ENCODE data around the gene AQP1. TPM values are rescaled to one million over a fixed set of nuclear protein-coding genes. Genes with fewer than 3 reads are reported as not detected.

Gene AQP1
- total and polyA plus RNA-seq, 2 of the 8 experiments (the other 6 are each of a cell fraction or from before 2014, with no cell fraction given), result 0.18 to 0.19 TPM

DNA sequence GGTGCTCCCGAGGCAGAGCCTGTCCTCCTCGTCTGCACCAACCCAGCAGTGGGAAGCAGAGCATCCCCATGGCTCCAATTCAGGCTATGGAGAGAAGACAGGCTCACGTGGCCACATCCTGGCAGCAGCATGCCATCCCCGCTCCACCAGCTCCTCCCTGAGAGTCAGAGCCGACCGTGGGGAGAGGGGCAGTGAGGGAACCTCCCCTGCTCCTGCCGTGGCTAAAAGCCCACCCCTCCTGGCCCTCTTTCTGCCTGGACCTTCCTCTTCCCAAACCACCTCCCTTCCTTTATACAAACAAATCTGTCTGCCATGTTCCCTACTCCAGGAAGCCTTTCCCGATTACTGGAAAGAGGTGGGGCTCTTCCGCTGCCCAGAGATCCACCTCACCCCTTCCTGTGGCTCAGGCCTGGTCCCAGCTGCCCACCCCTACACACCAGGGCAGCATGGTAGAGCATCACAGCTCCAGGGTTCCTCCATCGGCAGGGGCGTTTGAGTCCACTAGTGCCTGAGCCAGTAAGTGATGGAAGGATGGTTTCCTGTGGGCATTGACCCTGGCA is 10.8 kb upstream of the AQP1 start:
- H3K27ac ChIP-seq (ENCODE audit: low read depth, low read length), result no peak overlapping the region
- POLR2A ChIA-PET (ENCODE audit: partially characterized antibody), result no interaction called here
- no peak for TF ChIP-seq CHD1 (IDR thresholded peaks at IDR 0.05; ENCODE audit: low read depth, low read length)
- no peak for TF ChIP-seq NRF1 (IDR thresholded peaks at IDR 0.05; ENCODE audit: low read depth, low read length)
- TF ChIP-seq SP4 (IDR thresholded peaks at IDR 0.05; ENCODE audit: low read length), result no peak
- no peak for TF ChIP-seq BCL11A (IDR thresholded peaks at IDR 0.05; ENCODE audit: low read depth in 2 of 2, low read length in 2 of 2)
- no peak for TF ChIP-seq CREB1 (IDR thresholded peaks at IDR 0.05)
- TF ChIP-seq NANOG (IDR thresholded peaks at IDR 0.05; ENCODE audit: insufficient read depth, low read depth, low read length, poor library complexity, severe bottlenecking), result no peak
- no peak for TF ChIP-seq TEAD4 (IDR thresholded peaks at IDR 0.05; ENCODE audit: low read depth, low read length)
- TF ChIP-seq MAFK (IDR thresholded peaks at IDR 0.05; ENCODE audit: low read depth, low read length), result no peak
- TF ChIP-seq SP1 (IDR thresholded peaks at IDR 0.05; ENCODE audit: low read depth, low read length), result no peak
- TF ChIP-seq KDM5A (IDR thresholded peaks at IDR 0.05; ENCODE audit: low read length), result no peak
- no peak for TF ChIP-seq TCF12 (IDR thresholded peaks at IDR 0.05; ENCODE audit: low read depth, low read length)
- TF ChIP-seq SIN3A (conservative IDR thresholded peaks at IDR 0.05 in 1 of 2, IDR thresholded peaks at IDR 0.05 in 1 of 2; ENCODE audit: low read depth in 1 of 2, low read length in 2 of 2), result no peak
- TF ChIP-seq, protein P1, sequence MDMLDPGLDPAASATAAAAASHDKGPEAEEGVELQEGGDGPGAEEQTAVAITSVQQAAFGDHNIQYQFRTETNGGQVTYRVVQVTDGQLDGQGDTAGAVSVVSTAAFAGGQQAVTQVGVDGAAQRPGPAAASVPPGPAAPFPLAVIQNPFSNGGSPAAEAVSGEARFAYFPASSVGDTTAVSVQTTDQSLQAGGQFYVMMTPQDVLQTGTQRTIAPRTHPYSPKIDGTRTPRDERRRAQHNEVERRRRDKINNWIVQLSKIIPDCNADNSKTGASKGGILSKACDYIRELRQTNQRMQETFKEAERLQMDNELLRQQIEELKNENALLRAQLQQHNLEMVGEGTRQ (IDR thresholded peaks at IDR 0.05; ENCODE audit: low read length), result no peak
- TF ChIP-seq FOSL1 (IDR thresholded peaks at IDR 0.05; ENCODE audit: insufficient read depth, low read depth, low read length), result no peak

More for the DNA sequence above, 10.8 kb upstream of the AQP1 start:
- Histone ChIP-seq H2AK5ac (ENCODE audit: low read depth, low read length) (no peak overlapping the region), H3K4me2 (ENCODE audit: insufficient read depth in 1 of 2, low read depth in 2 of 2, low read length in 2 of 2) (no peak overlapping the region), H4K5ac (ENCODE audit: insufficient read length, low read depth, low read length) (no peak overlapping the region), H4K8ac (ENCODE audit: extremely low read depth, insufficient read depth, low read length) (no peak overlapping the region), H3K4me1 (replicated peaks in 1 of 4; ENCODE audit: control insufficient read depth in 3 of 4, insufficient read depth in 4 of 4, low read length in 3 of 4) (no peaks in the 10 kb centered on the region; a peak in 1 of 7 replicates), H4K91ac (replicated peaks; ENCODE audit: insufficient read length, low read length) (no peak overlapping the region), H3K9me3 (ENCODE audit: insufficient read depth in 2 of 2, low read depth in 1 of 2, low read length in 1 of 2) (no peaks in the 10 kb centered on the region), H2BK5ac (ENCODE audit: low read depth, low read length) (no peak overlapping the region), H3K14ac (ENCODE audit: insufficient read length) (no peak overlapping the region), H3K79me1 (ENCODE audit: low read depth, low read length) (no peaks in the 10 kb centered on the region), H3K27me3 (replicated peaks in 1 of 4; ENCODE audit: control insufficient read depth in 3 of 4, extremely low read depth in 1 of 4, insufficient read depth in 3 of 4, low read length in 3 of 4) (no peaks in the 10 kb centered on the region; a peak in 1 of 7 replicates), H3K4ac (replicated peaks; ENCODE audit: insufficient read length, low read depth, low read length) (no peak overlapping the region), H4K20me1 (replicated peaks in 1 of 2; ENCODE audit: control insufficient read depth in 1 of 2, insufficient read depth in 2 of 2, low read length in 2 of 2) (peaks cover 0 to 2% of the 10 kb centered on the region in 2 experiments), H3K18ac (ENCODE audit: extremely low read depth, low read length) (no peak overlapping the region), H2BK120ac (replicated peaks; ENCODE audit: low read depth, low read length) (no peak overlapping the region), H2AFZ (ENCODE audit: low read length) (no peak overlapping the region), H2BK20ac (ENCODE audit: low read length) (no peak overlapping the region), H2BK15ac (ENCODE audit: low read length) (no peak overlapping the region), H3K79me2 (ENCODE audit: control insufficient read depth in 1 of 2, insufficient read depth in 2 of 2, low read length in 2 of 2) (no peaks in the 10 kb centered on the region), H3K36me3 (ENCODE audit: control insufficient read depth in 2 of 4, insufficient read depth in 4 of 4, low read length in 3 of 4) (no peaks in the 10 kb centered on the region), H3K23me2 (ENCODE audit: low read depth, low read length) (no peaks in the 10 kb centered on the region), H3K9ac (replicated peaks in 1 of 4; ENCODE audit: extremely low read depth in 1 of 4, low read depth in 3 of 4, low read length in 3 of 4) (no peak overlapping the region), H3K4me3 (ENCODE audit: extremely low read depth in 1 of 4, insufficient read depth in 2 of 4, low read depth in 3 of 4, low read length in 4 of 4) (no peak overlapping the region), H3K56ac (replicated peaks; ENCODE audit: insufficient read length, low read depth, low read length) (no peak overlapping the region), H2BK12ac (ENCODE audit: low read depth, low read length) (no peak overlapping the region), H3K23ac (ENCODE audit: insufficient read length) (no peak overlapping the region)
- WGBS, 2 experiments (ENCODE audit: extremely low coverage in 1 of 2, insufficient coverage in 1 of 2, insufficient read length in 1 of 2, insufficient replicate concordance in 2 of 2, low coverage in 1 of 2, low lambda C conversion rate in 2 of 2, missing lambda C conversion rate in 1 of 2), result 83% methylated on average over 10 of the region's 11 CpGs; no CpG with 5 or more reads in 1 of the 2 experiments
- DNase-seq (ENCODE audit: low read depth in 1 of 2, low spot score in 2 of 2) (no peak), FAIRE-seq (no peak)
- CTCF ChIA-PET (ENCODE audit: partially characterized antibody), result interaction anchor here (1.0 kb wide), 3 partner anchors 7 to 99 kb away, joined by 3 to 4 read pairs (median 3); no protein-coding TSS in a partner anchor
